Raji (cell line): ENCODE results near the gene VPS9D1.

Experiments
- POLR2A ChIP-seq: IDR thresholded peaks from 2 replicates; pipeline ENCODE4 v1.6.1; 2011; ENCODE audit warnings: low read depth, low read length, control low read depth; ENCODE audit not compliant: insufficient read depth

The VPS9D1 gene

GRCh38 chr16:89722392-89723278 lies 1.9 kb upstream of the VPS9D1 start:
- peak; percentile 46; the same call in 1 of the 2 replicates for TF ChIP-seq POLR2A

DNA sequence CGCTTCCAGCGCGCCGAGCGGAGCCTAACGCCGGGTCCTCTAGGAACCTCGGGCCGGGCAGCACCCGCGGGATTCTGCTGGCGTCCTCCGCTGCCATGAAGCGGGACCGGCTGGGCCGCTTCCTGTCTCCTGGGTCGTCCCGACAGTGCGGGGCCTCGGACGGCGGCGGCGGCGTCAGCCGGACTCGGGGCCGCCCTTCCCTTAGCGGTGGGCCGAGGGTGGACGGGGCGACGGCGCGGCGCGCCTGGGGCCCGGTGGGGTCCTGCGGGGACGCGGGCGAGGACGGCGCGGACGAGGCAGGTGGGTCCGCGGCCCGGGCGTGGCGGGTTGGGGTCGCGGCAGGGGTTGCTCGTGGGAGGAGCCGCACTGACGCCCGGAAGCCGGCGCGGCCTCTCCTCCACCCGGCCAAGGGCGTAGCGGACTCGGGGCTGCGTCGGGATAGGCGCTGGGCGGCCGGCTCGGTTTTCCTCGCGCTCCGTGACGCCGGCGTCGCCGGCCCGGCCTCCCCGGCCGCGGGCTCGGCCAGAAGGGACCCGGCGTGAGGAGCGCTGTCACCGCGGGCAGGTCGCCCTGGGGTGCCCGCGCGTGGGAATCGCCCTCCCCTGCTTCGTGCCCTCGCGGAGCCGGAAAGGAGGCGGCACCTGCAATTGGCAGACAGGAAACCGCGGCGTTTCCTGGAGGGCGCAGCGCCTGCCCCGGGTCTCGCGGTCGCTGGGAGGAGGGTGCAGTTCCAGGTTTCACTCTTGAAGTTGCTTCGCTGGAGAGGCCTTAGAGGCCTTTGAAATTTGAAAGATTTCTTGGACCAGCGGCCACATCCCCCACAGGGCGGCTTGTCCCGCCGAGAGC lies 1.1 kb upstream of the VPS9D1 start:
- TF ChIP-seq POLR2A = peak; percentile 33

DNA sequence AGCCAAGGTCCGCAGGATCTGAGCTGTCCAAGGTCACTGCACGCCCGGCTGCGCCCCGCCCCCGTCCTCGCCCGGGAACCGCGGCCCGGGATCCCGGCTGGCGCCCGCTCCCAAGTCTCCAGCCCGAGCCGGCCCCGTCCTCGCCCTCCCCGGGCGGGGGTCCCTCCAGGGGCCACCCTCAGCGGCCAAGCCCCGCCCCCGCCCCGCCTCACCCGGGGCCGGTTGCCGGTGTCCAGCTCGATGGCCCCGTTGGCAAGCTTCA lies 216 bp downstream of the VPS9D1 start:
- no peak for TF ChIP-seq POLR2A

DNA sequence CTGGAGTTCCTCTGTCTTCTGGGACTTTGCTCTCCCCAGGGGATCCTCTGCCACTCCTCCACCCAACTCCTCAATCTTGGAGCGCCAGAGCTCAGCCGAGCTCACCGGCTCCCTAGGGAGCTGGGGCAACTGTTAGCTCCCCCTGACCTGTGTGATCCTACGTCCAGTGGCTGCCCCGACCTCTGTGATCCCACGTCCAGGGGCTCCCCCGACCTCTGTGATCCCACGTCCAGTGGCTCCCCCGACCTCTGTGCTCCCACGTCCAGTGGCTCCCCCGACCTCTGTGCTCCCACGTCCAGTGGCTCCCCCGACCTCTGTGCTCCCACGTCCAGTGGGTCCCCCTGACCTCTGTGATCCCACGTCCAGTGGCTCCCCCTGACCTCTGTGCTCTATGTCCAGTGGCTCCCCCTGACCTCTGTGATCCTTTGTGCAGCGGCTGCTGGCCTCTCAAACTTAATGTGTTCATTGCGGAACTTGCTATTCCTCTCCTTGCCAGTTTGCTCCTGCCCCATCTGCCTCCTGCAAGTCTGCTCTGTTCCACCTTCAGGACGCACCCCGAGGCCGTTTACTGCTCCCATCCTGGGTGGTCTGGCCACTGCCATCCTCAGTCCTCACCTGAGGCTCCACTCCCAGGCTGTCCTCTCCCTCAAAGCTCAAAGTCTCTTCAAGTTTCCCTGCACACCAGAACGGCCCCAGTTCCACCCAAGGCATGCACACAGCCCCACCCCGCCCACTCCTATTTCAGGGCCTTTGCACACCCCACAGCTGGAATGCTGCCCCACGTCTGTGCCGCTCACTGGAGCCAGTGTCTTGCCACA lies 2.8 kb downstream of the VPS9D1 start:
- no peak for TF ChIP-seq POLR2A

DNA sequence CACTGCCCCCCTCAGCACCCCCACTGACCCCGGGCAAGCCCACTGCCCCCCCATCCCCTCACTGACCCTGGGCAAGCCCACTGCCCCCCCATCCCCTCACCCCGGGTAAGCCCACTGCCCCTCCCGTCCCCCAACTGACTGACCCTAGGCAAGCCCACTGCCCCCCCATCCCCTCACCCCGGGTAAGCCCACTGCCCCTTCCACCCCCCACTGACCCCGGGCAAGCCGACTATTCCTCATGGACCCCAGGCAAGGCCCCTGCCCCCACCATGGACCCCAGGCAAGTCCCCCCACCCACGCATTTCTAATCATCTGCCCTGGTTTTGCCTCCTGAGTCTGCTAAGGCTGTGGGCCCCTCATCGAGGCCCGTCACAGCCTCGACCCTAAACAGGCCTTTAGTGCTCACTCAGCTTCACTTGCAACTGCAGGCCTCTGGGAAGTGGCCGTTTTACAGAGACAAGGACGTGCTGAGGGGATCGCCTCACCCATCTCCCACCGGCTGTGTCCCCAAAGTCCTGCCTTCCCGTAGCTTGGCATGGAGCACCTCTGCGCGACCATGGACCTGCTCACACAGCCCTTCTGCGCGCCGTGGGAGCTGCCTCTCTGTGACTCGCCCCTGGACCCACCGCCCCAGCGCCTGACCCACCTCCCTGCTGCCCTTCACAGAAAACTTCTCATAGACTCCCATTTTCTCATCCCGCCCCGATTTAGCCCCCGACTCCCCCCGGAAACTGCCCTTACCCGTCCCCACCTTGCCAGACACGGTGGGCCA lies 3.6 kb downstream of the VPS9D1 start:
- no peak for TF ChIP-seq POLR2A

DNA sequence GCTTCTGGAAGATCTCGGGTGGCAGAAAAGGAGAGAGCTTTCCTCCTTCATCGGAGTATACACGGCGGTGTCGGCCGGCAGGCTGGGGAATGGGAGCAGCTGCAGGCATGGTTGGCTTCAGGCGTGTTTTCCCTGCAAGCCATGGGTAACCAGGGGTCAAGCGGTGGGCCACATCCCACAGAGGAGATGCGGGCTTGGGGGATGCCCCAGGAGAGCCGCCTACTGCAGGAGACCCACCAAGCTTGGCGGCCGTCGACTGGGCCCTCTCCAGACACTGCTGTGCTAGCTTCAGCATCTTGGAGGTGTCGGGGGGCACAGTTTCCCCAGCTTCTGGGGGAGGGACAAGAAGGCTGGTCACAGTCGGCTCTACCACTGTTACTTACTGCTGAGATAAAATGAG lies 4.2 kb downstream of the VPS9D1 start:
- no peak for TF ChIP-seq POLR2A

DNA sequence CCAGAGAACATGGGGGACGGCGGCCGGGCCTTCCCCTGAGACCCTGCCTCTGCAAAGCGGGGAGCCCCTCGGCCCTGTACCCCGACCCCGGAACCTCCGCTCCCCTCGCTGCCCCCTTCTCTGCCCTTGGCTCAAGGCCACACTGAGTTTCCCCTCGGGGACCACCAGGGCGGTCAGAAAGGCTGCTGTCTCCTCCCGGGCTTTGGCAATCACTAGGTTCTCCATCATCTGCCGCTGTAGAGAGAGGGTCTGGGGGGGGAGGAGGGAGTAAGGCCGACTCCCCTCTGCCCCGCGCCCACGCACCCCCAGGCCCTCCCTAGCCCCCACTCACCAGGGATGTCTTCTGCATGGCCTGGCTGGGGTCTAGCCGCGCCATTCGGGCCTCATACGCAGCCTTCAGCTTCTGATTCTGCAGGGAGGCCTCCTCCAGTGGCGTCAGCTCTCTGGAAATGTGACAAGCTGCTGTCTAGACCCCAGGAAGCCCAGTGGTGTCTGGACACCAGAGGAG lies 8.4 kb downstream of the VPS9D1 start:
- TF ChIP-seq POLR2A = no peak

GRCh38 chr16:89711601-89712273 lies 9.0 kb downstream of the VPS9D1 start:
- TF ChIP-seq POLR2A = peak; percentile 90

- TF ChIP-seq POLR2A = no peak
These were observed 9.8 kb downstream of the VPS9D1 start for GRCh38 chr16:89710709-89711564.

DNA sequence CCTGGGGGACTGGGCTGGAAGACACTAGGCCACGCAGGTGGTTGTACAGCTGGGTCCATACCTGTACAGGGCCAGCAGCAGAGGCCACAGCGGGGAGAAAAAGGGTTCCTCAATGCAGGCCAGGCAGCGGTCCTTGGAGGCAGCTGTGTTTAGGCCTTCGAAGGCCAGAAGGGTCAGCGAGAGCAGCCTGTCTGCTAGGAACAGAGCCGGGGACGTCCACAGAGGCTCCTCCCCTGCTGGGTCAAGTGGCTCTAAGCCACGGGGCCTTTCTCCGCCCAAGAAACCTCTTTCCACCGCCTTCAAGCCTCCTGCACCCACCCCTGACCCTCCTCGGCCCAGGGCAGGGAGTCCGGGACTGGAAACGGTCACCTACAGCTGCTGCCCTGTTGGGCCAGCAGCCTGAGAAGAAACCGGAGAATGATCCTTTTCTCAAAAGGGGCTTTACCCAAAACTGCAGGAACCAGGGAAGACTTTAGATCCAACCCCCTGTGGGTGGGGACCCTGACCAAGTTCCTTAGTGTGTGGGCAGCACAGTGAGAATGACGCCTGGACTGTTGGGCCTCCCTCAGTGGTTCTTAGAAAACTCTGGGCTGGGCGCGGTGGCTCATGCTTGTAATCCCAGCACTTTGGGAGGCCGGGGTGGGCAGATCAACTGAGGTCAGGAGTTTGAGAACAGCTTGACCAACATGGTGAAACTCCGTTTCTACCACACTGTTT lies 10.8 kb downstream of the VPS9D1 start:
- TF ChIP-seq POLR2A = no peak

DNA sequence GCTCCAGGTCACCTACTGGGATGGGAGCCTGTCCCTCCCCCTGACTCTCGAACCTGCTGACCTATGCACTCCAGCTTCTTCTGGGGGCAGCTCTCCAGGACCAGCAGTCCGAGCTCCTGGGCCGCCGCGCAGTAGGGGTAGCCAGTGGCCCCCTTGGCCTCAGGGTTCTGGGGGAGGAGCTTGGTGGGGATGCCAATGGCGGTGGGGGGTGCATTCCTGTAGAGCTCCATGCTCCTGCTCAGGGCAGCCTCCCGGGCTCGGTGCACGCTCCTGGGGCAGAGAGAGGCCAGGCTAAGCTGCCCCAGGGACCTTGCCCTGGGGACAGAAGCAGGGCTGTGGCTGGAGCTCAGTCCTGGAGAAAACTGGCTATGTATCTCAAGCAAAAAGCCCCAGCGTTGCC lies 11.5 kb downstream of the VPS9D1 start:
- no peak for TF ChIP-seq POLR2A

- TF ChIP-seq POLR2A = no peak
These were observed 12.2 kb downstream of the VPS9D1 start for GRCh38 chr16:89708481-89708931.
